G401.6 (cell line): Measurements from ENCODE around the gene ARL6IP6.
"Not testable (repeated sequence)": the region's sequence is repeated elsewhere in the genome, so short reads cannot be mapped to it uniquely, and the experiment has no call there.

ENCODE experiments used
- FAIRE-seq: peaks from 2 replicates; lab custom pipeline; 2012; peaks lifted over from hg19 to GRCh38; lab: Jason Lieb, UNC

ARL6IP6 gene

DNA sequence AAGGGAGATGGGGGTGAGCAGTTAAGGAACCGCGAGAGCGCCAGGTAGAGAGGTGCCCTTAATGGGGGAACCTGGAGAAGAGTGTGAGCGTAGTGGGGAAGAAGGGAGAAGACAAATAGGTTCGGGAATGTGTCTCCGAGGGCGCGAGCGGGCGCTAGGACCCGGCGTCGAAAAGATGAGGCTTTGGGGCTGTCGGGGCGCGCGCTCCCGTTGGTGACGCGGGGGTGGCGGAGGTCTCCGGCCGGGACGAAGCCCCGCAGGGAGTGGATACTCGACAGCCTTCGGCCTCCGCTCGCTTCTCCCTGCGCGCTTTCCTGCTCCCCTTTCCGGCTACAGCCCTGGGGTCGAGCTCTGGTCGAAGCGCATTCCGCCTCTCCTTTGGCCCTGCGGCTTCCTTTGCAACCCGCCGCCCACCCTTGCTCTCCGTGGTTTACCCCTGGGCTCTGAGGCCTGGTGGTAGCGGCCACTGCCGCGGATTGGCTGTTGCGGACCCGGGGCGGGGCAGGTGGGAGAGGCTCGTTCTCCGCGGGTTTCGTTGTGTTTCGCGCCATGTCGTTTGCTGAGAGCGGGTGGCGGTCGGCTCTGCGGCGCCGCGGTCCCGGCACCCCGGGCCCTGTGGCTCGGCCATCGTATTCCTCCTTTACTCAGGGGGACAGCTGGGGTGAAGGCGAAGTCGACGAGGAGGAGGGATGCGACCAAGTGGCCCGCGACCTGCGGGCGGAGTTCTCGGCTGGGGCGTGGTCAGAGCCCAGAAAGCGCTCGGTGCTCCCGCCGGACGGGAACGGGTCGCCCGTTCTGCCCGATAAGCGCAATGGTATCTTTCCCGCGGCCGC lies at the start of gene ARL6IP6:
Gene ARL6IP6 (plus strand): TSS at position 545 of the 833 bp plus-strand sequence. CDS start 5 bp downstream, at position 550.
- FAIRE-seq = no peak

DNA sequence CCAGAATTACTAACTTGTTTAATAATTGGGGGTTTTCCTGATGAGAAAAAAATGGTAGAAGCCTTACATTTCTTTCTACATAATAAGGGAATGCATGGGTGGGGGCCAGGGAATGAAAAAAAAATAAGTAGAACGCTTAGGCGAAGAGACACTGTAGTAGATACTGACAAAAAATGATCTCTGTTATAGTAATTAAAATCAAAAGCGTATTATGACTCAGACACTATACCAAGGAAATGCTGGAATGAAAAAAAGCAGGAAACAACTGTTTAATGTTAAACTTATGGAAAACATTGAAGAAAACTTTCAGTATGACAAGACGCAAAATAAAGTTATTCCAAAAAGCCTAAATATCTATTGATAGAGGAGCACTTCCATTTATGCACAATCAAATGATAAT lies 44.1 kb upstream of the ARL6IP6 start:
- FAIRE-seq = no peak

DNA sequence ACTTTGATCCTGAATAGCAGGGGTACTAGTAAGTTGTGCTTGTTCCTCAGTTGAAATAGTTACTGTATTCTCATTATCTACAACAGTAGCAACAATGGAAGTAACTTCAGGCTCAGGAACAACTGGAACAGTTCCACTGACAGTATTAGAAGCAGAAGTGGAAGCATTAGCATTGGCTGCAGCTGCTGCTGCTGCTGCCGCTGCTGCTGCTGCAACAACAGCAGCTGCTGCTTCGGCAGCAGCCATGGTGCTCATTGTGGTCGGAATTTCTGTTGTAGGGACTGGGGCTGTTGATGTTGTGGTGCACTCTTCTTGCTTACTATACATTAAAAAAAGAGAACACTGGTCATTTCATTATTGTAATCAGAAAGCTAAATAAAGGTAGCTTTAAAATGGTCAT lies 42.0 kb upstream of the ARL6IP6 start:
- FAIRE-seq = no peak

DNA sequence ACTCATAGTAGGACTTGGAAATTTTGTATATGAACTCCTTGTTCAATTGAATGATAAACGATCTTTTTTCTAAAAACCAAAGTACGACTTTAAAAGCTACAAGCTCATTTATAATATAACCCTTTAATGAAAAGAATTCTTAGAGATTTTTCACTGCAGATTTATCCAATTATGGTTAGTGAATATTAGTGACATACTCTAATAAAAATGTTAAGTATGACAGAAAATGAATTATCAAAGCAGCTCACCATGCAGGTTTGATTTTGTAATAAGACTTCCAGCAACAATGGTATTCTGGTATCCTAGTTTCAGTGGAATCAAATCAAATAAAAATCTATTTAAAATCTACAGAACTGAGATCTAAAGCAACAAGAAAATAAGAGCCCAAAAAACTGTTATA lies 39.6 kb upstream of the ARL6IP6 start:
- peak; percentile 19 for FAIRE-seq

DNA sequence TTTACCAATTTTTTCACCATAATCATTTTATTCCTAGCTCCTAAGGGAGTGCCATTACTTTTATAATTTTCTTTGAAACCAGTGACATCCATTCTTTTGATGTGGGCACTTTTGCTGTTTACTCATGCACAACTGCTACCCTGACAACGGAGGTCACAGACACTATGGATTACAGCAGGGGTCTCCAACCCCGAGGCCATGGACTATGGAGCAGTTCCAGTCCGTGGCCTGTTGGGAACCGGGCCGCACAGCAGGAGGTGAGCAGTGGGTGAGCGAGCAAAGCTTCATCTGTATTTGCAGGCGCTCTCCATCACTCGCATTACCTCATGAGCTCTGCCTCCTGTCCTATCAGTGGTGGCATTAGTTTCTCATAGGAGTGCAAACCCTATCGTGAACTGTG lies 35.8 kb upstream of the ARL6IP6 start:
- FAIRE-seq = no peak

DNA sequence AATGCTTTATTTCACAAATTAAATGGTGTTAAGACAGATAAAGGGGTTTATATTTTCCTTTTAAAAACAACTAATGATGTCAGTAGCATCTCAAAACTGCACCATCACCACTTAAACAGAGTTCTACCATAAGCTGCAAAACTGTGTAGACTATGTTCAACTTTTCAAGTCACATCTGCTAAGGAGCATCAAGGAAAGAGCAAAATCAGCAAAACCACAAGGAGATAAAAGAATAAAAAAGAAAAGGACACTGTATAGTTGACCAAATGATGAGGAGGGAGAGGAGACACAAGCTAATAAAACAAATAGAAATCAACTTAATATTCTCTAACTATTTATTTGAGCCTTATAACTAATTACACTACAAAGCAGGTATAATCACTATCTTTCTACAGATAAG lies 35.0 kb upstream of the ARL6IP6 start:
- no peak for FAIRE-seq

DNA sequence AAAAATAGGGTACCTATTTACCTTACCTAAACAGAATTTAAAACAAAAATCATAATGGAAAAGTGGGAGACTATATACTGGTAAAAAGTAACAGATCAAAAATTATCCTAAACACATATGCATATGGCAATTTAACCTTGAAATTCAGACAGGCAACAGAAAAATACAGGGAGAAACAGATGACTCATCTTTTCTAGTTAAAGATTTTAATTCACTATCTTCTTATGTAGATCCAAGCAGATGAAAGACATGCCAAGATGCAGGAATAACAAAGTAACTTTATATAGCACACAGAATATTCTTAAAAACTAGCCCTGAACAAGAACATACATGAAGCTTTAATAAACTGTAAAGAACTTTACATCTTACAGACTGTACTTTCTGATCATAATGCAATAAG lies 32.1 kb upstream of the ARL6IP6 start:
- no peak for FAIRE-seq

DNA sequence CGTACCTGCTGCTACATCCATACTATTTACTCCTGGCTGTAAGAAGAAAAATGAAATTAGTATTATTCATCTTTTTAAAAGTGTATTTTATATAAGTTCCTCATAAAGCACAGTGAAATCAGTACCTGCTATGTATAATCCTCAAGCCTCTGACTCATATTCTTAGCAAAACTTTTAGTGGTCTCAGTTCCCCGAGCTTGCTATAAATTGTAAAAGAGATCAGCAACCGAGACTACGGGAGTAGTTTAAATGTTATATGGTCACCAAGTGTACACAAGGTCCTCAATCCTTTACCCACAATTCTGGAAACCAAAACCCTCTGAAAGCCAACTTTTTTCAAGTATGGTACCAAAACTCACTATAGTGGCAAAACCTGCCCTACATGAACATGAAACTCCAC lies 25.4 kb upstream of the ARL6IP6 start:
- FAIRE-seq = no peak

DNA sequence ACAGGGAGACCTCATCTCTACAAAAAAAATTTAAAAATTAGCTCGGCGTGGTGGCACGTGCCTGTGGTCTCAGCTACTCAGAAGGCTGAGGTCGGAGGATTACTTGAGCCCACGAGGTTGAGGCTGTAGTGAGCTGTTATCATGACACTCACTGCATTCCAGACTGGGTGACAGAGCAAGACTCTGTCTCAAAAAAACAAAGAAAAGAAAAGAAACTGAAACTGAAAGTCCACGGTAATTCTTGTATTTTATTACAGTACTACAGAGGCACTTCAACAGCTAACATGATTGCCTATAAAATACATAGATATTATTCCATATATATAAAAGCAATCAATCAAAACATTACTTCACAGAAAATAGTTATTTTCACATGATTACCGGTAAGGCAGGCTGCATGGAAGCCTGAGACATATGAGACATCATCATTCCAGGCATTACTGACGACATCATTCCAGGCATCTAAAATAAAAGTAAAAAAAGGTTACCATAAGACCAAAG lies 24.2 kb upstream of the ARL6IP6 start:
- no peak for FAIRE-seq

DNA sequence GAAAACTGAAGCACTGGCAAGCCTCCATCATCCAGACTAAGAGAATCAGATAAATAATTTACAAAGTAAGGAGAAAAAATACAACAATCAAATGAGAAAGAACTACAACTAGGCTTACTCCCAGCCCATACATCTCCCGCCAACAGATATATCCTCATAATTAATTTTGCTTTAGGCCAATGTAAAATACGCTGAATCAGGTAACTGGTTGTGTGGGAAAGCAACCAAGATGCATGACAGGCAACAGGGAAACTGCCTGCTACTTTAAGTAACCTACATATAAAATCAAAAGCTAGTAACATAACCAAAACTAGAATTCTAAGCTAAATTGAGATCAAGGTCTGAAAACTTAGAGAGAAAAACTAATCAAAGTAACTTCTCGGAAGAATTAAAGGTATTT lies 22.7 kb upstream of the ARL6IP6 start:
- no peak for FAIRE-seq

DNA sequence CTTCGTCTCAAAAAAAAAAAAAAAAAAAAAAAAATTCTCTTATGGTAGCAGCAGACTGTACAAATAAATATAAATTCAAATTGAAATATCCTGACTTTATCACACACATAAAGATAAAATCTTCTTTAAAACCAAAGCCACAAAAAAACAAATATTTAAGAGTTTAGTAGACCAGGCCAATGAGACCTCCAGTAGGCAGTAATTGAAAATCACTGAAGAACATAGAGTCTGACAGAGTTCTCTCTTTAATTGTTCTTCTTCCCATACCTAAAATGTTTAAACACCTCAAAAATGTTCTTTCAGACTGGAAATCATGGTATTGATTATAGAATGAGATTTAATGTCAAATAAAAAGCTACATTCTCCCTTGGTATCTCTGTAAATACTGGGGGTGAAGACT lies 21.9 kb upstream of the ARL6IP6 start:
- FAIRE-seq = no peak

DNA sequence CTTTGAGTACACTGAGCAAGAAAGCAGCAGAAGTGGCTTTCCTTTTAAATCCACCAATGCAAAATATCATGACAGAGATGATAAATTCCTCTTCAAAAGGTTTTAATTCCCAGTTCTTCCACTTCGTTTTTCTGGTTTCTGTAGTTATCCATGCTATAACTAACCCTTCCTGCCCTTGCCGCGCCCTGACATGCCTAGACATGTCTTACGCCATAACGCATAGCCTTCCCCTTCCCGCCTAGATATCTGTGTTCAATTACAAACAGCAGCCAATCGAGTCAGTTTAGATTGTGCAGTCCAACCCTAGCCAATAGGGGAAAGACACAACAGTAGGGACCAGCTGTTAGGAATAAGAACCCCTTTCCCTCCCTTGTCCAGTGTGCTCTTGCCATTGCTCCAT lies 17.2 kb upstream of the ARL6IP6 start:
- FAIRE-seq = no peak

DNA sequence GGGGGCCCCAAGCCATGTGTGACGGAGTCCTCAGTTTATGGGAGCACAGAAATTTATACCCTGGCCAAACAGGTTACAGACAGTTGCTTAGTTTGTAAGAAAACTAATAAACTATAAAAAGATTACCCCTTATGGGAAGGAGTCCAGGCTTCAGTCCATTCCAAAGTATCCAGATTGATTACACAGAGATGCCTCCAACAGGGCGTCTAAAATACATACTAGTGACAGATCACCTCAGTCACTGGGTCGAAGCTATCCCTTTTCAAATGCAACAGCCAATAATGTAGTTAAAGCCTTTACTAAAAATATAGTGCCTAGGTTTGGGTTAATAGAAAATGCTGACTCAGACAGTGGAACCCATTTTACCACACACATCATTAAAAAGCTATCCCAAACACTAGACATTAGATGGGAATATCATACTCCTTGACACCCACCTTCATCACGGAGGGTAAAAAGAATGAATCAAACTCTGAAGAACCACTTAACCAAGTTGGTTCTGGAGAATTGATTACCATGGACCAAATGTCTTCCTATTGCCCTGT lies 11.9 kb upstream of the ARL6IP6 start:
- no peak for FAIRE-seq

DNA sequence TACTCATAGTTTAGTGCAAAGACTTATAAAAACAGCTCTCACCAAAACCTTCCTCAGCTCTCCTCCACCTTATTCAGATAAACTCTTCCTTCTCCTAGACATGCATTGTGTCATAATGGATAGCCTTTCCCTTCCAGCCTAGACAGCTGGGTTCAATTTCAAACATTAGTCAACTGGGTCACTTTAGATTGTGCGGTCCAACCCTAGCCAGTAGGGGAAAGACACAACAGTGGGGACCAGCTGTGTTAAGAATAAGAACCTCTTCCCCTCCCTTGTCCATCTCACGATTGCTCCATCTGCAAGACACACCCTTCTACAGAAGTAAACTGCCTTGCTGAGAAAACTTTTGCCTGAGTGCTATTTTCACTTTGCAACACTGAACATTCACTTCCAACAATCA lies 9.7 kb upstream of the ARL6IP6 start:
- FAIRE-seq = no peak

DNA sequence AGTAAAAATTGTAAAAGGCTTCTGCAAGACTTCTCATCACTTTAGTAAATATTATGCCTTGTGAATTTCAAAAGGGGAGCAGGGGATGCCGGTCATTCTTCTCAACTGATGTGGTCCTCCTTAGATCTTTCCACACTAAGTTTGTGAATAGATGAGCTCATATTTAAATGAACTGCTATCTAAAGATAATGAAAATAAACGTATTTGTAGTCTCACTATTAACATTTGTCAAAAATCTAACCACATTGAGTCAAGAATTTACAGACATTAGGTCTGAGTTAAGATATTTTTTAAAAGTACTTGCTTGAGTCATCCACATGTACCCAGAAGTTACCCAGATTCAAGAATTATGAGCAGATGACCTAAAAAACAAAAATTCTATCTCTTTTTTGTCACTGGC lies 7.7 kb upstream of the ARL6IP6 start:
- FAIRE-seq = no peak

DNA sequence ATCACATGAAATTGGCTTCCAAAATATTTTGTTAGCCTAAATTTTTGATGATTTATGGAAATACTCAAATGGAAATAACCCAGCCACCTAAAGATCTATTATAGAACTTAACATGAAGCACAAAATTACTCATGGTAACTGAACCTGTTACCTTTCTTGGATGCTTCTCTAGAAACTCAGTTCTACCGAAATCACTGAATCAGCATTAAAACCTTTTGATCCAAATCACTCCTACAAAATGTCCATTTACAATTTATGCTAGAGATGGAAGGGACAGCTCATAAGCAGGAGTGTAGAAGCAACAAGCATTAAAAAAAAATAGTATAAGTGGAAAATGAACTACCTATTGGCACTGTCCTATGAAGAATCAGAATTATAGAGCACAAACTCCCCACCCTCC lies 3.3 kb upstream of the ARL6IP6 start:
- no peak for FAIRE-seq

DNA sequence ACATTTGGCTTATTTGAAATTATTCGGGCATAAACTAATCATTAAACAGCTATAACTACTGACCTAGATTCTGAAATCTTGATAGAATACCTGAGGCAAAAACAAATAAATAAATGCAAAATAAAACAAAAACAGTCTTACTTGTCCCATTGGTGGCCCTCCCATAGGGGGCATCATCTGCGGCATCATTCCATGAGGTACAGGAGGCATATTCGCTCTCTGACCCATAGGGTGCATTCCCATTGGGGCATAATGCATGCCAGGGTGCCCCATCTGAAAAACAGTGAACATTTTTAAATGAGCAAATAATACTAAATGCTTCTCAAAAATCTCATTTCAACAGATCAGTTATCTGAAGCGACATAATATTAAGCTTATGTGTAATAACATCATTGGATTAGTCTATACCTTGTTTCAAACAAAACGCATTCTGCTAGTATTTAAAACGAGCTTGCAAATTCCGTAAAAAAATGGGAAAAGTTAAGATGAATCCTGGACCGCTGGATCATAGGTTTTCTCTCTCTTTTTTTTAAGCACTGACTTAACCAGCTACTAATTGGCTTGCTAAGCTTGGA lies 2.5 kb upstream of the ARL6IP6 start:
- peak; percentile 54 for FAIRE-seq

DNA sequence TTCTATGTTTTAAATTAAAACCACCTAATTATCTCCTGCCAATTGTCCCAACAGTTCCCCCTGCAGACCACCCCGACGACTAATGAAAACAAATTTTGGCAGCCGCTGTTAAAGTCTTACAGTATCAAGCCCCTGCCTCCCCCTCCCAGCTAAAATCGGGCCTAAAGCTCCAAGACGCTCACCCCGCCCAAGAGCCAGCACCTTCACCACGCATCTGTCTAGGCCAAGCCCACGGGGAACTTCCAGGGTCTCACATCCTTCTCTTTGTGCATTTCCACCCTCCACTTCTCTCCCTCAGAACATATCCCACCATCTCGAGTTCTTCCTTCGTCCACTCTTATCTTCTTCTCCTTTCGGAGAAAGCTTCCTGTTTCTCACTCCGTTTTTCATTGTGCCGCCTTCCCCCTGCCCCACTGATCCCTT lies 1.6 kb upstream of the ARL6IP6 start:
- no peak for FAIRE-seq

DNA sequence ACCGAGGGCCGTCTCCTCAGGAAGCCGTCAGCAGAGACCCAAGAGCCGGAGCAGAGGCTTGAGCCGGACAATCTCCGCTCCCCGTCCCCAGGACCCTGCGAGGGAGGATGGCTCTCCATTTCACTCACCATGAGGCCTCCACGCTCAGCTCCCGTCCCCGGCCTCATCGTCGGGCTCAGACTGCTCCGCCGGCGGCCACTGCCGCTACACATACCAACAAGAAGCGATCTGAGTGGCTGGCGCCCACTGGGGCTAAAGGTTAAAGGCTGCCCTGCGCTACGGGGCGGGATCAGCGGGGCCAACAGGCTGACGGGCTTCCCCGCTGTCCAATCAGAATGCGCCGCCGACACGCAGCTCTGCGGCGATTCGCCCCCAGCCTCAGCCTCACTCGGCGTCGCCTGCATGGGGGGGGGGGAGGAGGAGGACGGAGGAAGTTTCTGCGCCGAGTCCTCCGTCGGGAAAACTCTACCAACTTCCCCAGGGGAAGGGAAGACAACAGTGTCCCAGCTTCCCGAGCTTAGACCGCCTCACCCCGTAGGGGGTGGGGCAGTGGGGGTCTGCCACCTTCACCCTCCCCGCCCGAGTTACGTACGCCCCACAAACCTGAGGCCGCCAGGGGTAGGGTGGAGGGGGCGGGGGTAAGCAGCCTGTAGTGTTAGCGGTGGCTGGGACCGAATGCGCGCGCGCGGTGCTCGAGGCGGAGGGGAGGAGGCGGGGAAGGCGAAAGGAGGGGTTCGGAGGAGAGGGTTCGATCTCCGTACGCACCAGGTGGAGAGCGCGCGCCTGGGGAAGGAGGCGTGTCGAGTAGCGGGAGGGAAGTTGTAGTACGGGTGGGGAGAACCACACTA lies 968 bp upstream of the ARL6IP6 start, which contains the start of gene PRPF40A:
Gene PRPF40A (minus strand): TSS at position 234 of the 848 bp plus-strand sequence. CDS start 22 bp downstream, at position 212.
- peak; percentile 96 for FAIRE-seq

DNA sequence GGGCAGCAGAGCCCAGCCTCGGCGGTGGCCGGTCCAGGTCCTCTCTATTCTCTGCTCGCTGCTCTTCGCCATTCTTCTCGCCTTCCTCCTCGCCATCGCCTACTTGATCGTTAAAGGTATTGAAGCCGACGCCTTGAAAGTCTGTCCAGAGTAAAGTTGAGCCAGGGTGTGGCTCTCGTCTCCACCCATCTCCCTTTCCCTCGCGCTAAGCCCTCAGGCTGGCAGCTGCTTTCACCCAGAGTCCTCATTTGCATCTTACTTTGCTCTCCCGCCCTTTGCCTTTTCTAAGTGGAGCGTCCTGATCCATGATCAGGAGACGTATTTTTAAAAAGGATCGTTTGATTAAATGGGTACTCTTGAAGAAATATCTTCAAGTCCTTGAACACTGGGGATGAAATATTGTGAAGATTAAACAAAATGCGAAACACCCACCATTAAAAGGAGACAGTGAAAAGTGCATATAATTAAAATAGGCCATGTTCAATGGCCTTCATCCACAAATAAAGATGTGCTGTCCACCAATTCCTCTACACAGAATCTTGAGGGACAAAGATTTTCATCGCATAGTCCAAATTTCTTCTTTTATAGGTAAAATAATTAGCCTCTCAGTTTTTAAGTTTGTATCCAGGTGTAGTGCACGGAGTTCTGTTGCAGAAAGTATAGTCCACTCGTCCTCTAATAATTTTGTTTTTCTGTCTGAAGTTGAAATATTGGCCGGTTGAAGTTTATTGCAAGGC lies 657 bp downstream of the ARL6IP6 start:
- FAIRE-seq = peak; percentile 69

DNA sequence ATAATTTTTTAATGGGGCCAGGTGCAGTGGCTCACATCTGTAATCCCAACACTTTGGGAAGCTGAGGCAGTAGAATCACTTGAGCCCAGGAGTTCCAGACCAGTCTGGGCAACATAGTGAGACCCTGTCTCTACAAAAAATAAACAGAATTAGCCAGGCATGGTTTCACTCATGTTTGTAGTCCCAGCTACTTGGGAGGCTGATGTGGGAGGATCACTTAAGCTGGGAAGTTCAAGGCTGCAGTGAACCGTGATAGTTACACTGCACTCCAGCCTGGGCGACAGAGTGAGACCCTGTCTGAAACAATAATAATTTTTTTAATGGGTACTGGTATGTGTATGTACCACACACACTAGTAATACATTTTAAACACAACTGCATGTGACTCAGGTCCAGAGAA lies 2.4 kb downstream of the ARL6IP6 start:
- no peak for FAIRE-seq

DNA sequence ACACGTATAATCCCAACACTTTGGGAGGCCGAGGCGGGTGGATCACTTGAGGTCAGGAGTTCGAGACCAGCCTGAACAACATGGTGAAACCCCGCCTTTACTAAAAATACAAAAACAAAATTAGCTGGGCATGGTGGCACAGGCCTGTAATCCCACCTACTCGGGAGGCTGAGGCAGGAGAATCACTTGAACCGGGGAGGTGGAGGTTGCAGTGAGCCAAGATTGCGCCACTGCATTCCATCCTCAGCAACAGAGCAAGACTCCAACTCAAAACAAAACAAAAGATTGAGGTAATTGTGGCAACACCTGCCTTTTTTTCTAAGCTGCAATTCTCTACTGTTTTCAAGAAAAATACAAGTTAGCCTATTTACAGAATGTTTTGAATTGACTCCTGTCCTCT lies 4.2 kb downstream of the ARL6IP6 start:
- FAIRE-seq = not testable (repeated sequence)
